Amygdala (tissue), 56 donors: ENCODE measurements around the gene PTEN.

Experiments
- DNase-seq, 56 donors: peaks; one replicate each; lab custom pipeline; 2025; lab: John Stamatoyannopoulos, UW

Gene PTEN

DNA sequence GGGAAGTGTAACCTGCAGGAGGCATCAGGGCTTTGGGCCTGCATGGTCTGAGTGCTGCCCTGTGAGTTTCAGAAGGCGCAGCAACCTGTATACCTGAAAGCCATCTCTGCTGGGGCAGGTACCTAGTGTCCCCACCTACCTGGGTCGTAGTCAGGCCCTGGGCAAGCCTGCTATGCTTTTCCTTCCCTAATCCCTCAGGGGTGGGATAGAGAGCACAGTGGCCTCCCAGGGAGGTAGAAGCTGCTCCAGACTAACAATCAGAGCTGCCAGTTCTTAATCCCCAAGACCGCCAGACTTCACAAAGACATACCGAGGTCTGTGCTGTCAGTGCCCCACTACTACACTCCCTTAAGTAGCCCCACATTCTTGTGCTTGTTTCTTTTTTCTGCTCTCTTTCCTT lies 52.0 kb downstream of the PTEN start:
- no peak for DNase-seq

DNA sequence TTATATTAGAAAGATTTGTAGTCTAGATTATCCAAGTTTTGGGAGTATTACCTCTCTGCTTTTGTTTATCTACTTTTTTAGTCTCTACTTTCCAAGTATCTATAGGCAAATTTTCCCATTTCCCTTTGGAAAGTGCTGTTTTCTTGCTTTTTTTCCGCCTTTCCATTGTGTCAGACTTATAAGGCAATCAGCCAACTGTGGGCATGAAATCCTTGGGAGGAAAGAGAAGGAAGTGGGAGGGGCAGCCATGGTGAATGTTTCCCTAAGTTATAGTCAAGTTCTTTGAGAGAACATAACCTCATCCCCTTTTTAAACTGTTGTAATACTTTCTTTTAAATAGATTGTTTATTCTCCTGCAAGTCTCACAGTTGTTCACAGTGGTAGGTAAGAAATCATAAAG lies 52.6 kb downstream of the PTEN start:
- DNase-seq: no peak

DNA sequence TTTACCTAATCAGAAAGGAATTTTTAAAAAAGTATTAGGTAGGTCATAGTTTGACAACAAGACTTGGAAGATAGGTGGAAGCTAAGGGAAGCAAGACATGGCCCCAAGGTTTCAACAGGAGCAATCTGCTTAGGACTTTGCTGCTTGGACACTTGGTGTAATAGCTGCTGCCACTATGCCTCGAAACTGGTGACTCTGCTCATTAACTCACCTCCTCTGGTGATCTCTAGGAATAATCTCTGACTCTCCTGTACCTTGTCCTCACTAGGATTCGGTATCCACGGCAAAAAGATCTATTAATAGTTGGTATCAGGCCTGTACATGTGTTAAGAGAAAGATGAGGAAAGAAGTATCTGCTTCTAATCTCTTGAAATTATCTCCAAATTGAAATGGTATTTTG lies 53.1 kb downstream of the PTEN start:
- DNase-seq: no peak

- DNase-seq: no peak
Observed at GRCh38 chr10:87918254-87918859, 54.9 kb downstream of the PTEN start.

DNA sequence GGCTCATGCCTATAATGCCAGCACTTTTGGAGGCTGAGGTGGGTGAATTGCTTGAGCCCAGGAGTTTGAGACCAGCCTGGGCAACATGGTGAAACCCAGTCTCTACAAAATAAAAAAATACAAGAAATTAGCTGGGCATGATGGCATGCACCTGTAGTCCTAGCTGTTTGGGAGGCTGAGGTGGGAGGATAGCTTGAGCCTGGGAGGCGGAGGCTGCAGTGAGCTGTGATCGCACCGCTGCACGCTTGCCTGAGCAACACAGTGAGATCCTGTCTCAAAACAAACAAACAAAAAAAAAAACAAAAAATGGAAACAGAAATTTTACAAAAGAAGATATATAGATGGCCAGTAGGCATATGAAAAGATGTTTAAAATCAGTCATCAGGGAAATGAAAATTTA lies 57.1 kb downstream of the PTEN start:
- no peak for DNase-seq

- no peak for DNase-seq
Observed at GRCh38 chr10:87921931-87922688, 58.7 kb downstream of the PTEN start.

DNA sequence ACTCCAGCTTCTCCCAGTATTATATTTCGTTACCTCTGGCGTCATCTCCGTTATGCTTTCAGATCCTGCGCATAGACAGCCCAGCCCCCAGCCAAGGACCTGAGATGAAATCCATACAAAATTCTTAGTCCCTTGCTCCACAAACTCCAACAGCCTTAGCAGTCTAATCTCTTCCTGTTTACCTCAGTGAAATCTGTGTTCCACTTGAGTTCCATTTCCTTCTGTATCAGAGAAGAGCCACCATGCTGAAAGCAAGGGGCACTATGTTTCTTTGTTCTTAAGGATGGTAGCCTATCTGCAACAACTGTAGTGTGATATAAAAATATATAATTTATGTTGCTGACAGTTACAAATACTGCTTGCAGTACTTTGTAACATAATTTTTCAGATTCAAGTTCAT lies 59.8 kb downstream of the PTEN start:
- no peak for DNase-seq

DNA sequence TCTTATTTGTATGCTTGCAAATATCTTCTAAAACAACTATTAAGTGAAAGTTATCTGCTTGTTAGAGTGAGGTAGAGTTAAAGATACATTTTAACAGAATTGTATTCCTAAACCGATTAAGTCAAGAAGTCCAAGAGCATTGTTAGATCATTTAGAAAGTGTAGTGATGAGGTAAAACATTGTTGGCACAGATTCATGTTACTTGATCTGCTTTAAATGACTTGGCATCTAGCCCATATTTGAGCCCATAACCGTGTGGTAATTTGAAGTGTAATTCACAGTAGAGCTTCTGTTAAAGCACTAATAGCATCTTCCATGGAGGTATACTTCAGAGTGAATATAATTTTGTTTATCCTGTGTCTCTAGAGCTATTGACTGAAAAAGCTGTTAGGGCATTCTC lies 62.1 kb downstream of the PTEN start:
- no peak for DNase-seq

- no peak for DNase-seq
Observed at GRCh38 chr10:87927091-87927490, 63.7 kb downstream of the PTEN start.

GRCh38 chr10:87928996-87929395 lies 65.6 kb downstream of the PTEN start:
- DNase-seq: no peak

DNA sequence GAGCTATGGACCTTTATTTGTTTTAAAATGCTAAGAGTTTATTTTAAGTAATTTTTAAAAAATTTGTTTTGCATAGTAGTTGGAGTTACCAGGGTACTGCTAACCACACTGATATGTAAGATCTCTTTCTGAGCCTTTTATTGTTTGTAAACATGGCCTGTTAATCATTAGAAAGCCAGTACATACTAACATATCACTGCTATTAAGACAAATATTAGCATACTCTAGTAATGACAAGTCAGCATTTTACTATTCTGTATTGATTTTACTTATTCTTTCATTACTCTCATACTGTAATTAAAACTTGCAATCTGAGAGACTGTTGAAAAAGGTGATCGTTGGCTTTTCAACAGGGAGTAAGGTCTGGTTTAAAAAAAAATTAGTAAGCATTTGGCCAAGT lies 66.7 kb downstream of the PTEN start:
- DNase-seq: no peak

GRCh38 chr10:87930934-87931835 lies 67.8 kb downstream of the PTEN start:
- no peak for DNase-seq

GRCh38 chr10:87931836-87932230 lies 68.4 kb downstream of the PTEN start:
- DNase-seq: no peak

GRCh38 chr10:87935290-87936141 lies 72.1 kb downstream of the PTEN start:
- no peak for DNase-seq

DNA sequence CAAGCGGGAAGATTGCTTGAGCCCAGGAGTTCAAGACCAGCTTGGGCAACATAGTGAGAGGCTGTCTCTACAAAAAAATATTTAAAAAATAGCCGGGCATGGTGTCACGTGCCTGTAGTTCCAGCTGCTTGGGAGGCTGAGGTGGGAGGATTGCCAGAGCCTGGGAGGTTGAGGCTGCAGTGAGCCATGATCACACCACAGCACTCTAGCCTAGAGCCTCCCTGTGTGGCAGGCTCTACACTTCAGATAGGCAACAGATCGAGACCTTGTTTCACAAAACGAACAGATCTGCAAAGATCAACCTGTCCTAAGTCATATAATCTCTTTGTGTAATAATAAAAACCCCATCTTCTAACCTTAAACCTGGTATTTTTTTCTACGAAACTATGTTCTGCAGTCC lies 76.8 kb downstream of the PTEN start:
- DNase-seq: no peak

DNA sequence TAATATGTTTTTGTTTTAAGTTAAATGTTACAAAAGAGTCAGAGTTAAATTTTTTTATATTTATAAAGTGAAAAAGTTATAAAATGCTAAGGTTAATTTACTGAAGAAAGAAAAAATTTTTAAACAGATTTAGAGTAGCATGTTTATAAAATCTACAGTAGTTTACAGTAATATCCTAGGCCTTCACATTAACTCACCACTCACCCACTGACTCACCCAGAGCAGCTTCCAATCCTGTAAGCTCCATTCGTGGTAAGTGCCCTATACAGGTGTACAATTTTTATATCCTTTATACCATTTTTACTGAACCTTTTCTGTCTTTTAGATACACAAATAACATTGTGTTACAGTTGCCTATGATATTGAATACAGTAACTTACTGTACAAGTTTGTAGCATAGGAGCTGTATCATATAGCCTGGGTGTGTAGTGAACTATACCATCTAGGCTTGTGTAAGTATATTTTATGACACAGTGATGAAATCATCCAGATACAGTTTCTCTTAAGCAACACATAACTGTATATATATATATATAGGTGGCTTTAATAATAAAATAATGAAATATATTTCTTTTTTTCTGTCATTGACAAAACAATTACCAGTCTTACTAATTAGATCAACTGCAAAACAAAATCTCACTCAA lies 79.6 kb downstream of the PTEN start:
- DNase-seq: no peak

DNA sequence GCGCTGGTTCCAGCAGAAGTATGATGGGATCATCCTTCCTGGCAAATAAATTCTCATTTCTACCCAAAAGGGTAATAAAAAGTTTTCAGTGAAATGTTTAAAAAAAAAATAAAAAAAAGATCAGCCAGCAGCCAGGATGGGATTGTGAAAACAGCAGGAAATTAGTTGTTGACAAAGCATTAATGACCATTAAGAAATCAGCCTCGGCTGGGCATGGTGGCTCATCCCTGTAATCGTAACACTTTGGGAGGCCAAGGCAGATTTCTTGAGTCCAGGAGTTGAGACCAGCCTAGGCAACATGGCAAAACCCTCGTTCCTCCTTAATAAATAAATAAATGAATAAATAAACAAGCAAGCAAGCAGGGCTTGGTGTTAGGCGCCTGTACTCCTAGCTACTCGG lies 82.6 kb downstream of the PTEN start:
- no peak for DNase-seq

- no peak for DNase-seq
Observed at GRCh38 chr10:87952612-87953011, 89.2 kb downstream of the PTEN start.

GRCh38 chr10:87956055-87956454 lies 92.6 kb downstream of the PTEN start:
- no peak for DNase-seq

DNA sequence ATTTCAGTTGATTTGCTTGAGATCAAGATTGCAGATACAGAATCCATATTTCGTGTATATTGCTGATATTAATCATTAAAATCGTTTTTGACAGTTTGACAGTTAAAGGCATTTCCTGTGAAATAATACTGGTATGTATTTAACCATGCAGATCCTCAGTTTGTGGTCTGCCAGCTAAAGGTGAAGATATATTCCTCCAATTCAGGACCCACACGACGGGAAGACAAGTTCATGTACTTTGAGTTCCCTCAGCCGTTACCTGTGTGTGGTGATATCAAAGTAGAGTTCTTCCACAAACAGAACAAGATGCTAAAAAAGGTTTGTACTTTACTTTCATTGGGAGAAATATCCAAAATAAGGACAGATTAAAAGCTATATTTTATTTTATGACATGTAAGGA lies 94.3 kb downstream of the PTEN start:
- DNase-seq: no peak
